HEK293 (cell line): ENCODE measurements around the gene IGFBP2.
A peak's percentile ranks its signal among the peaks of the same experiment; 100 is the strongest.

ENCODE experiments used
- CTCF ChIA-PET: fragments of 350-600 bp; formaldehyde crosslinking; extraction: SDS; loops from one replicate; lab custom pipeline; 2021; ENCODE audit warnings: antibody characterized with exemption; lab: Yijun Ruan, JAX
- POLR2A ChIA-PET: fragments of 300-600 bp; formaldehyde crosslinking; extraction: SDS; loops from one replicate; lab custom pipeline; 2020; ENCODE audit warnings: antibody characterized with exemption, inconsistent platforms; lab: Yijun Ruan, JAX
- H3K27ac ChIP-seq: fragments of 200-500 bp; sonication (Bioruptor generic); 2 replicates; pipeline ENCODE4 v1.5.1; 2014; ENCODE audit warnings: low read depth, low read length, control low read depth, inconsistent platforms; ENCODE audit errors: extremely low read depth
- H3K36me3 ChIP-seq, 2 experiments: fragments of 200-500 bp in 1 of 2; sonication (Bioruptor generic) in 1 of 2; 1 replicate in 1 of 2; 2 replicates in 1 of 2; pipeline ENCODE4 v1.5.1; 2014 to 2017; ENCODE audit warnings: inconsistent platforms in 2 of 2, low read length in 2 of 2; ENCODE audit not compliant: control insufficient read depth in 2 of 2, insufficient read depth in 1 of 2
- H3K4me1 ChIP-seq: fragments of 200-500 bp; sonication (Bioruptor generic); 2 replicates; pipeline ENCODE4 v1.5.1; 2014; ENCODE audit warnings: mild to moderate bottlenecking, low read length, inconsistent platforms; ENCODE audit not compliant: control insufficient read depth, insufficient read depth
- H3K4me3 ChIP-seq: 2 replicates; pipeline ENCODE4 v1.5.1; 2011; ENCODE audit warnings: low read depth, mild to moderate bottlenecking, control low read depth, low read length, moderate library complexity
- H3K9me3 ChIP-seq: fragments of 200-500 bp; sonication (Bioruptor generic); 2 replicates; pipeline ENCODE4 v1.5.1; 2014; ENCODE audit warnings: low read depth, low read length, inconsistent platforms; ENCODE audit not compliant: control insufficient read depth, insufficient read depth
- BCL11B ChIP-seq: fragments of 450-650 bp; formaldehyde crosslinking; IDR thresholded peaks from 2 replicates; pipeline ENCODE4 v1.5.1; 2016; ENCODE audit warnings: low read depth, missing biosample characterization, missing genetic modification characterization
- KLF1 ChIP-seq: fragments of 450-650 bp; formaldehyde crosslinking; IDR thresholded peaks from 2 replicates; pipeline ENCODE4 v1.5.1; 2016; ENCODE audit warnings: missing biosample characterization, missing genetic modification characterization
- SCRT1 ChIP-seq: fragments of 450-650 bp; formaldehyde crosslinking; IDR thresholded peaks from 2 replicates; pipeline ENCODE4 v1.5.1; 2016; ENCODE audit warnings: missing biosample characterization, missing genetic modification characterization, borderline replicate concordance
- SCRT2 ChIP-seq: fragments of 450-650 bp; formaldehyde crosslinking; IDR thresholded peaks from 2 replicates; pipeline ENCODE4 v1.5.1; 2016; ENCODE audit warnings: missing biosample characterization, missing genetic modification characterization
- SP2 ChIP-seq: fragments of 450-650 bp; formaldehyde crosslinking; IDR thresholded peaks from 2 replicates; pipeline ENCODE4 v1.5.1; 2016; ENCODE audit warnings: missing biosample characterization, missing genetic modification characterization
- ZBTB21 ChIP-seq: fragments of 450-650 bp; formaldehyde crosslinking; IDR thresholded peaks from 2 replicates; pipeline ENCODE4 v1.5.1; 2017; ENCODE audit warnings: missing biosample characterization, missing genetic modification characterization
- ZEB2 ChIP-seq: fragments of 450-650 bp; formaldehyde crosslinking; IDR thresholded peaks from 2 replicates; pipeline ENCODE4 v1.5.1; 2016; ENCODE audit warnings: missing biosample characterization, missing genetic modification characterization
- ZFP37 ChIP-seq: fragments of 450-650 bp; formaldehyde crosslinking; IDR thresholded peaks from 2 replicates; pipeline ENCODE4 v1.5.1; 2016; ENCODE audit warnings: missing biosample characterization, missing genetic modification characterization
- ZNF132 ChIP-seq: fragments of 450-650 bp; formaldehyde crosslinking; IDR thresholded peaks from 2 replicates; pipeline ENCODE4 v1.5.1; 2017; ENCODE audit warnings: missing biosample characterization, missing genetic modification characterization, borderline replicate concordance
- ZNF146 ChIP-seq: fragments of 450-650 bp; formaldehyde crosslinking; IDR thresholded peaks from 2 replicates; pipeline ENCODE4 v1.5.1; 2016; ENCODE audit warnings: missing biosample characterization, missing genetic modification characterization
- ZNF184 ChIP-seq: fragments of 450-650 bp; IDR thresholded peaks from 2 replicates; pipeline ENCODE4 v1.5.1; 2018; ENCODE audit warnings: missing biosample characterization, mild to moderate bottlenecking, missing genetic modification characterization
- ZNF19 ChIP-seq: fragments of 450-650 bp; formaldehyde crosslinking; IDR thresholded peaks from 2 replicates; pipeline ENCODE4; 2016; ENCODE audit warnings: missing biosample characterization, missing genetic modification characterization, low read depth
- ZNF473 ChIP-seq: fragments of 450-650 bp; formaldehyde crosslinking; IDR thresholded peaks from 2 replicates; pipeline ENCODE4 v1.5.1; 2017; ENCODE audit warnings: missing biosample characterization, missing genetic modification characterization
- ZNF548 ChIP-seq: fragments of 450-650 bp; formaldehyde crosslinking; IDR thresholded peaks from 2 replicates; pipeline ENCODE4 v1.5.1; 2016; ENCODE audit warnings: missing biosample characterization, missing genetic modification characterization
- ZNF610 ChIP-seq: fragments of 450-650 bp; formaldehyde crosslinking; IDR thresholded peaks from 2 replicates; pipeline ENCODE4 v1.5.1; 2016; ENCODE audit warnings: missing biosample characterization, missing genetic modification characterization, borderline replicate concordance
- ZNF654 ChIP-seq: fragments of 450-650 bp; formaldehyde crosslinking; IDR thresholded peaks from 2 replicates; pipeline ENCODE4 v1.5.1; 2016; ENCODE audit warnings: low read depth, missing biosample characterization, missing genetic modification characterization
- ZNF670 ChIP-seq: fragments of 450-650 bp; formaldehyde crosslinking; IDR thresholded peaks from 2 replicates; pipeline ENCODE4 v1.5.1; 2016; ENCODE audit warnings: missing biosample characterization, missing genetic modification characterization, low read depth
- ZNF677 ChIP-seq: fragments of 450-650 bp; IDR thresholded peaks from 2 replicates; pipeline ENCODE4 v1.5.0; 2018; ENCODE audit warnings: missing biosample characterization, mild to moderate bottlenecking, missing genetic modification characterization, moderate library complexity
- ZNF785 ChIP-seq: fragments of 450-650 bp; formaldehyde crosslinking; IDR thresholded peaks from 2 replicates; pipeline ENCODE4 v1.5.1; 2016; ENCODE audit warnings: missing biosample characterization, missing genetic modification characterization
- ZNF830 ChIP-seq: fragments of 450-650 bp; IDR thresholded peaks from 2 replicates; pipeline ENCODE4 v1.5.0; 2018; ENCODE audit warnings: missing biosample characterization, missing genetic modification characterization, low read depth, mild to moderate bottlenecking, moderate library complexity
- ZNF843 ChIP-seq: fragments of 450-650 bp; formaldehyde crosslinking; IDR thresholded peaks from 2 replicates; pipeline ENCODE4 v1.5.1; 2016; ENCODE audit warnings: missing biosample characterization, missing genetic modification characterization
- TF ChIP-seq, protein P1 (sequence below): fragments of 450-650 bp; formaldehyde crosslinking; IDR thresholded peaks from 2 replicates; pipeline ENCODE4 v1.5.1; 2017; ENCODE audit warnings: missing biosample characterization, mild to moderate bottlenecking, missing genetic modification characterization, moderate library complexity
- TF ChIP-seq, protein P2 (sequence below): fragments of 450-650 bp; IDR thresholded peaks from 2 replicates; pipeline ENCODE4 v1.5.1; 2018; ENCODE audit warnings: missing biosample characterization, missing genetic modification characterization
- TF ChIP-seq, protein P3 (sequence below): fragments of 450-650 bp; formaldehyde crosslinking; IDR thresholded peaks from 2 replicates; pipeline ENCODE4 v1.5.1; 2016; ENCODE audit warnings: missing biosample characterization, missing genetic modification characterization
- TF ChIP-seq, protein P4 (sequence below): fragments of 450-650 bp; formaldehyde crosslinking; IDR thresholded peaks from 2 replicates; pipeline ENCODE4 v1.5.1; 2017; ENCODE audit warnings: missing biosample characterization, missing genetic modification characterization
- TF ChIP-seq, protein P5 (sequence below): fragments of 450-650 bp; formaldehyde crosslinking; IDR thresholded peaks from 2 replicates; pipeline ENCODE4 v1.5.1; 2016; ENCODE audit warnings: missing biosample characterization, missing genetic modification characterization, low read depth

The IGFBP2 gene

DNA sequence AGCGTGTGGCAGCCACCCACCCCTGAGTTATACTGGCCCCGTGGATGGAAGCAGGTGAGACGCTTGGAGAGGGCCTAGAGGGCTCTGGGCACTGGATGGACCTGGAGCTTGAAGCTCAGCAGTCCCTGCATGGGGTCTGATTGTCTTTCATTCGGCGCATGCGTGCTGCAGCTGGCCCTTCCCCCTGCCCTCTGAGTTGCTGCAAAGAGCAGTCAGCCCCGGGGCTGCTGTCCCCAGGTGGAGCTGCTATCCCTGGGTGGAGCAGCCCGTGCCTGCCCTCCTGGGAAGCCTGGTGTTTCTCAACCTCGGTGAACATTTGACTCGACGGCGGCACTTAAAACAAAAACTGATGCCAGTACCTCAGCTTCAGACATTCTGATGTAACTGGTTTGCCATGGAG, 32.5 kb downstream of the IGFBP2 start:
- CTCF ChIA-PET, result interaction anchor here (0.6 to 13.3 kb wide), 17 partner anchors 10 to 1047 kb away, joined by 3 to 376 read pairs (median 4); partner anchors contain the start of gene XRCC5
- H3K9me3 ChIP-seq, result no peaks in the 10 kb centered on the region
- H3K4me3 ChIP-seq, result no peak overlapping the region
- H3K4me1 ChIP-seq, result no peaks in the 10 kb centered on the region
- no peaks in the 10 kb centered on the region for H3K36me3 ChIP-seq
- no peak for TF ChIP-seq ZNF132
- TF ChIP-seq, protein P1, sequence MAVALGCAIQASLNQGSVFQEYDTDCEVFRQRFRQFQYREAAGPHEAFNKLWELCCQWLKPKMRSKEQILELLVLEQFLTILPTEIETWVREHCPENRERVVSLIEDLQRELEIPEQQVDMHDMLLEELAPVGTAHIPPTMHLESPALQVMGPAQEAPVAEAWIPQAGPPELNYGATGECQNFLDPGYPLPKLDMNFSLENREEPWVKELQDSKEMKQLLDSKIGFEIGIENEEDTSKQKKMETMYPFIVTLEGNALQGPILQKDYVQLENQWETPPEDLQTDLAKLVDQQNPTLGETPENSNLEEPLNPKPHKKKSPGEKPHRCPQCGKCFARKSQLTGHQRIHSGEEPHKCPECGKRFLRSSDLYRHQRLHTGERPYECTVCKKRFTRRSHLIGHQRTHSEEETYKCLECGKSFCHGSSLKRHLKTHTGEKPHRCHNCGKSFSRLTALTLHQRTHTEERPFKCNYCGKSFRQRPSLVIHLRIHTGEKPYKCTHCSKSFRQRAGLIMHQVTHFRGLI (tag by site-specific recombination), result no peak
- no peak for TF ChIP-seq ZNF843
- TF ChIP-seq ZFP37 (tag by site-specific recombination), result no peak
- TF ChIP-seq ZNF610 (tag by site-specific recombination), result no peak
- no peak for TF ChIP-seq ZNF785 (tag by site-specific recombination)
- TF ChIP-seq ZNF548, result no peak
- TF ChIP-seq, protein P2, sequence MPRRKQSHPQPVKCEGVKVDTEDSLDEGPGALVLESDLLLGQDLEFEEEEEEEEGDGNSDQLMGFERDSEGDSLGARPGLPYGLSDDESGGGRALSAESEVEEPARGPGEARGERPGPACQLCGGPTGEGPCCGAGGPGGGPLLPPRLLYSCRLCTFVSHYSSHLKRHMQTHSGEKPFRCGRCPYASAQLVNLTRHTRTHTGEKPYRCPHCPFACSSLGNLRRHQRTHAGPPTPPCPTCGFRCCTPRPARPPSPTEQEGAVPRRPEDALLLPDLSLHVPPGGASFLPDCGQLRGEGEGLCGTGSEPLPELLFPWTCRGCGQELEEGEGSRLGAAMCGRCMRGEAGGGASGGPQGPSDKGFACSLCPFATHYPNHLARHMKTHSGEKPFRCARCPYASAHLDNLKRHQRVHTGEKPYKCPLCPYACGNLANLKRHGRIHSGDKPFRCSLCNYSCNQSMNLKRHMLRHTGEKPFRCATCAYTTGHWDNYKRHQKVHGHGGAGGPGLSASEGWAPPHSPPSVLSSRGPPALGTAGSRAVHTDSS, result no peak
- no peak for TF ChIP-seq SCRT2 (tag by site-specific recombination)
- TF ChIP-seq, protein P3, sequence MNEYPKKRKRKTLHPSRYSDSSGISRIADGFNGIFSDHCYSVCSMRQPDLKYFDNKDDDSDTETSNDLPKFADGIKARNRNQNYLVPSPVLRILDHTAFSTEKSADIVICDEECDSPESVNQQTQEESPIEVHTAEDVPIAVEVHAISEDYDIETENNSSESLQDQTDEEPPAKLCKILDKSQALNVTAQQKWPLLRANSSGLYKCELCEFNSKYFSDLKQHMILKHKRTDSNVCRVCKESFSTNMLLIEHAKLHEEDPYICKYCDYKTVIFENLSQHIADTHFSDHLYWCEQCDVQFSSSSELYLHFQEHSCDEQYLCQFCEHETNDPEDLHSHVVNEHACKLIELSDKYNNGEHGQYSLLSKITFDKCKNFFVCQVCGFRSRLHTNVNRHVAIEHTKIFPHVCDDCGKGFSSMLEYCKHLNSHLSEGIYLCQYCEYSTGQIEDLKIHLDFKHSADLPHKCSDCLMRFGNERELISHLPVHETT (tag by site-specific recombination), result no peak
- no peak for TF ChIP-seq SP2
- TF ChIP-seq, protein P4, sequence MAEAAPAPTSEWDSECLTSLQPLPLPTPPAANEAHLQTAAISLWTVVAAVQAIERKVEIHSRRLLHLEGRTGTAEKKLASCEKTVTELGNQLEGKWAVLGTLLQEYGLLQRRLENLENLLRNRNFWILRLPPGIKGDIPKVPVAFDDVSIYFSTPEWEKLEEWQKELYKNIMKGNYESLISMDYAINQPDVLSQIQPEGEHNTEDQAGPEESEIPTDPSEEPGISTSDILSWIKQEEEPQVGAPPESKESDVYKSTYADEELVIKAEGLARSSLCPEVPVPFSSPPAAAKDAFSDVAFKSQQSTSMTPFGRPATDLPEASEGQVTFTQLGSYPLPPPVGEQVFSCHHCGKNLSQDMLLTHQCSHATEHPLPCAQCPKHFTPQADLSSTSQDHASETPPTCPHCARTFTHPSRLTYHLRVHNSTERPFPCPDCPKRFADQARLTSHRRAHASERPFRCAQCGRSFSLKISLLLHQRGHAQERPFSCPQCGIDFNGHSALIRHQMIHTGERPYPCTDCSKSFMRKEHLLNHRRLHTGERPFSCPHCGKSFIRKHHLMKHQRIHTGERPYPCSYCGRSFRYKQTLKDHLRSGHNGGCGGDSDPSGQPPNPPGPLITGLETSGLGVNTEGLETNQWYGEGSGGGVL (tag by site-specific recombination), result no peak
- no peak for TF ChIP-seq ZBTB21 (tag by site-specific recombination)
- no peak for TF ChIP-seq ZNF670 (tag by site-specific recombination)
- TF ChIP-seq ZNF473, result no peak
- POLR2A ChIA-PET, result interaction anchor here (0.5 to 0.8 kb wide), 2 partner anchors 26 to 294 kb away, joined by 3 to 5 read pairs; partner anchors contain the start of gene MARCHF4
- H3K27ac ChIP-seq, result no peak overlapping the region

DNA sequence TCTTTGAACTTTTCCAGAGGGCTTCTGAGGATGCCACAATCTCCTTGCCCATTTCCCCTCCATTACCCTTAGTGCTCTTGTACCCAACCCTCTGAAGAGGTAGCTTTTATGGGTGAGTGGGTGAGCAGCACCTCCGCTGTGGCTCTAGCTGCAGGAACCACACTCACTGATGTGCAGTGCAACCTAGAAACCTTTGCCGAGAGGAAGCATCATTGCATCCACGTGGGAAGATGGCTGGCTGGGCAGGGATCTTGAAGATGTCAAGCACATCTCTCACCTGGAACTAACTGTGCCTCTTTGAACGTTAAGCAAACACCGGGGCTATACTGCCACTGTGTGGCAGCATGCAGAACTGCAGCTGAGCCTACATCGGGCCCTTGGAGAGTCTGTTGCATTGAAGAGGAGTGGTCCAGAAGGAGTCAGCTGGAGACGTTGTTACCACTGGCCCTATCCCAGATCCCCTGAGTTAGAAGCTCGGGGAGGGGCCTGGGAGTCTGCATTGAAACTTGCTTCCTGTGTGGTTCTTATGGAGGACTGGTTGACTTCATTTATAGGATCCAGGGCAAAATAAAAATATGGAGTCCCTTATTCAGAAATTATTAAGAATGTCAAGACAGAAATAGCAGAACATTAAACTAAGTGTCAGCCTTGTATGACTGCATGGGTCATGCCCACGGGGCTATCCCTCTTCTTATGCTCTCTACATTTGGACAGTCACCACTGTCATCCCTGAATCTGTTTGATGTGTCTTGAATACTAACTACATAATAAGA, 33.4 kb downstream of the IGFBP2 start:
- POLR2A ChIA-PET, result interaction anchor here (1.2 to 1.3 kb wide), 2 partner anchors 28 to 168 kb away, joined by 3 to 4 read pairs; partner anchors contain the start of gene RPL37A
- TF ChIP-seq ZNF654, result peak; percentile 79
- no peak for TF ChIP-seq ZNF19
- no peak for TF ChIP-seq SCRT1 (tag by site-specific recombination)
- no peak for TF ChIP-seq ZNF184 (tag by site-specific recombination)
- TF ChIP-seq, protein P5, sequence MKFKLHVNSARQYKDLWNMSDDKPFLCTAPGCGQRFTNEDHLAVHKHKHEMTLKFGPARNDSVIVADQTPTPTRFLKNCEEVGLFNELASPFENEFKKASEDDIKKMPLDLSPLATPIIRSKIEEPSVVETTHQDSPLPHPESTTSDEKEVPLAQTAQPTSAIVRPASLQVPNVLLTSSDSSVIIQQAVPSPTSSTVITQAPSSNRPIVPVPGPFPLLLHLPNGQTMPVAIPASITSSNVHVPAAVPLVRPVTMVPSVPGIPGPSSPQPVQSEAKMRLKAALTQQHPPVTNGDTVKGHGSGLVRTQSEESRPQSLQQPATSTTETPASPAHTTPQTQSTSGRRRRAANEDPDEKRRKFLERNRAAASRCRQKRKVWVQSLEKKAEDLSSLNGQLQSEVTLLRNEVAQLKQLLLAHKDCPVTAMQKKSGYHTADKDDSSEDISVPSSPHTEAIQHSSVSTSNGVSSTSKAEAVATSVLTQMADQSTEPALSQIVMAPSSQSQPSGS (tag by site-specific recombination), result no peak
- TF ChIP-seq ZNF830 (tag by site-specific recombination), result no peak
- no peak for TF ChIP-seq ZNF146 (tag by site-specific recombination)
- TF ChIP-seq KLF1, result no peak
- TF ChIP-seq BCL11B (tag by site-specific recombination), result no peak
- TF ChIP-seq, protein P3 (tag by site-specific recombination), result no peak
- 0 out of 2 replicates have a peak, but pooled peaks have one; percentile 41 for TF ChIP-seq ZEB2 (tag by site-specific recombination)
- TF ChIP-seq ZNF677 (tag by site-specific recombination), result no peak

More for the DNA sequence above, 33.4 kb downstream of the IGFBP2 start:
- CTCF ChIA-PET, result interaction anchor here (0.5 to 13.3 kb wide), 32 partner anchors 8 to 1200 kb away, joined by 3 to 376 read pairs (median 4); partner anchors contain the start of gene XRCC5
- Histone ChIP-seq H3K4me1 (no peaks in the 10 kb centered on the region), H3K27ac (no peak overlapping the region), H3K36me3 (no peaks in the 10 kb centered on the region), H3K4me3 (no peak overlapping the region), H3K9me3 (no peaks in the 10 kb centered on the region)
